Astrocyte (in vitro differentiated cells and primary cell): ENCODE results near the gene MOGAT3. TPM values are rescaled to one million over a fixed set of nuclear protein-coding genes. Genes with fewer than 3 reads are reported as not detected.

Experiments
- DNase-seq: peaks from one replicate; pipeline ENCODE4 v3.0.0-alpha.2; 2010; ENCODE audit warnings: low read depth
- FAIRE-seq: peaks from 2 replicates; lab custom pipeline; 2011; peaks lifted over from hg19 to GRCh38; lab: Jason Lieb, UNC
- H2AFZ ChIP-seq: 2 replicates; pipeline ENCODE4 v1.6.0; 2012; ENCODE audit warnings: low read depth, low read length, inconsistent platforms
- H3K27ac ChIP-seq: 2 replicates; pipeline ENCODE4 v1.5.1; 2011; ENCODE audit warnings: low read depth, low read length, inconsistent platforms
- H3K27me3 ChIP-seq: 2 replicates; pipeline ENCODE4 v1.6.0; 2011; ENCODE audit warnings: low read length, inconsistent platforms; ENCODE audit not compliant: insufficient read depth
- H3K36me3 ChIP-seq: 2 replicates; pipeline ENCODE4 v1.5.1; 2011; ENCODE audit warnings: low read length, inconsistent platforms; ENCODE audit not compliant: insufficient read depth
- H3K4me1 ChIP-seq: 2 replicates; pipeline ENCODE4 v1.5.1; 2011; ENCODE audit warnings: low read length, inconsistent platforms; ENCODE audit not compliant: insufficient read depth
- H3K4me2 ChIP-seq: 2 replicates; pipeline ENCODE4 v1.6.0; 2012; ENCODE audit warnings: low read length, inconsistent platforms
- H3K4me3 ChIP-seq: 2 replicates; pipeline ENCODE4 v1.5.1; 2011; ENCODE audit warnings: low read depth, mild to moderate bottlenecking, low read length, inconsistent platforms; ENCODE audit not compliant: insufficient read depth
- H3K79me2 ChIP-seq: 2 replicates; pipeline ENCODE4 v1.6.0; 2012; ENCODE audit warnings: mild to moderate bottlenecking, low read length, inconsistent platforms; ENCODE audit not compliant: insufficient read depth
- H3K9ac ChIP-seq: 2 replicates; pipeline ENCODE4 v1.6.0; 2012; ENCODE audit warnings: mild to moderate bottlenecking, low read length, inconsistent platforms
- H3K9me3 ChIP-seq: 2 replicates; pipeline ENCODE4 v1.5.1; 2012; ENCODE audit warnings: low read depth, mild to moderate bottlenecking, low read length, inconsistent platforms; ENCODE audit not compliant: insufficient read depth
- H4K20me1 ChIP-seq: 2 replicates; pipeline ENCODE4 v1.6.0; 2012; ENCODE audit warnings: low read length, inconsistent platforms; ENCODE audit not compliant: insufficient read depth
- H3K27ac Mint-ChIP-seq: one replicate; pipeline ENCODE4 v1.8.0; 2021; ENCODE audit warnings: mild to moderate bottlenecking, mixed read lengths; ENCODE audit not compliant: unreplicated experiment
- H3K27me3 Mint-ChIP-seq: one replicate; pipeline ENCODE4 v1.8.0; 2021; ENCODE audit warnings: low read depth, mixed read lengths; ENCODE audit not compliant: unreplicated experiment
- H3K36me3 Mint-ChIP-seq: one replicate; pipeline ENCODE4 v1.8.0; 2021; ENCODE audit warnings: low read depth, mixed read lengths; ENCODE audit not compliant: unreplicated experiment
- H3K4me1 Mint-ChIP-seq: one replicate; pipeline ENCODE4 v1.8.0; 2021; ENCODE audit warnings: low read depth, mixed read lengths; ENCODE audit not compliant: unreplicated experiment
- H3K4me3 Mint-ChIP-seq: one replicate; pipeline ENCODE4 v1.8.0; 2021; ENCODE audit warnings: mild to moderate bottlenecking, moderate library complexity, mixed read lengths; ENCODE audit not compliant: unreplicated experiment
- H3K9me3 Mint-ChIP-seq: one replicate; pipeline ENCODE4 v1.8.0; 2021; ENCODE audit warnings: mild to moderate bottlenecking, mixed read lengths; ENCODE audit not compliant: unreplicated experiment
- CTCF ChIP-seq: IDR thresholded peaks from 2 replicates; pipeline ENCODE4 v1.5.1; 2011; ENCODE audit warnings: low read depth, mild to moderate bottlenecking, inconsistent platforms, low read length, moderate library complexity; ENCODE audit not compliant: insufficient read depth
- EZH2 ChIP-seq: IDR thresholded peaks from 2 replicates; pipeline ENCODE4 v1.6.1; 2012; ENCODE audit warnings: mild to moderate bottlenecking, low read length, inconsistent platforms; ENCODE audit not compliant: insufficient read depth
- total RNA-seq: library from RNA; stranded (reverse); gene quantifications from 2 replicates; pipeline ENCODE4 v1.2.1, GENCODE V29; 2021

Gene MOGAT3
- total RNA-seq, 1 donor from 2014 or later, result not detected

- Mint-ChIP-seq H3K9me3 (no peaks in the 10 kb centered on the region), H3K27me3 (peaks cover 29% of the 10 kb centered on the region), H3K27ac (no peak overlapping the region), H3K4me3 (no peak overlapping the region), H3K36me3 (no peaks in the 10 kb centered on the region), H3K4me1 (no peaks in the 10 kb centered on the region)
- H4K20me1 ChIP-seq, result peaks cover 3% of the 10 kb centered on the region
- no peaks in the 10 kb centered on the region for H3K36me3 ChIP-seq
- DNase-seq (no peak), FAIRE-seq (no peak)
- H3K27ac ChIP-seq, result no peak overlapping the region
- no peak overlapping the region for H3K4me3 ChIP-seq
- no peak for TF ChIP-seq EZH2
- no peak for TF ChIP-seq CTCF
- H3K27me3 ChIP-seq, result peaks cover 26% of the 10 kb centered on the region
- H3K9ac ChIP-seq, result no peak overlapping the region
- peaks cover 2% of the 10 kb centered on the region for H3K4me1 ChIP-seq
- no peaks in the 10 kb centered on the region for H3K9me3 ChIP-seq
- H3K4me2 ChIP-seq, result no peak overlapping the region
- H2AFZ ChIP-seq, result no peak overlapping the region
- H3K79me2 ChIP-seq, result no peaks in the 10 kb centered on the region
Observed at GRCh38 chr7:101198476-101198875, 2.4 kb downstream of the MOGAT3 start.

GRCh38 chr7:101197991-101198390 is 2.8 kb downstream of the MOGAT3 start:
- no peaks in the 10 kb centered on the region for H3K9me3 Mint-ChIP-seq
- no peak overlapping the region for H3K4me3 Mint-ChIP-seq
- Histone ChIP-seq H3K9ac (no peak overlapping the region), H3K27me3 (peaks cover 25% of the 10 kb centered on the region), H3K9me3 (no peaks in the 10 kb centered on the region), H3K27ac (no peak overlapping the region), H4K20me1 (peaks cover 3% of the 10 kb centered on the region), H2AFZ (no peak overlapping the region), H3K4me1 (peaks cover 2% of the 10 kb centered on the region), H3K4me2 (no peak overlapping the region), H3K4me3 (no peak overlapping the region), H3K36me3 (no peaks in the 10 kb centered on the region), H3K79me2 (no peaks in the 10 kb centered on the region)
- DNase-seq (no peak), FAIRE-seq (no peak)
- H3K36me3 Mint-ChIP-seq, result no peaks in the 10 kb centered on the region
- peaks cover 24% of the 10 kb centered on the region for H3K27me3 Mint-ChIP-seq
- H3K27ac Mint-ChIP-seq, result no peak overlapping the region
- H3K4me1 Mint-ChIP-seq, result no peaks in the 10 kb centered on the region
- TF ChIP-seq CTCF (no peak), EZH2 (no peak)

GRCh38 chr7:101195884-101196283 is 5.0 kb downstream of the MOGAT3 start:
- Mint-ChIP-seq H3K36me3 (no peaks in the 10 kb centered on the region), H3K9me3 (no peaks in the 10 kb centered on the region), H3K4me1 (no peaks in the 10 kb centered on the region), H3K27me3 (peaks cover 11% of the 10 kb centered on the region), H3K4me3 (no peak overlapping the region), H3K27ac (no peak overlapping the region)
- no peak overlapping the region for H2AFZ ChIP-seq
- no peak overlapping the region for H3K4me2 ChIP-seq
- no peak overlapping the region for H3K4me3 ChIP-seq
- no peaks in the 10 kb centered on the region for H4K20me1 ChIP-seq
- H3K36me3 ChIP-seq, result no peaks in the 10 kb centered on the region
- FAIRE-seq (no peak), DNase-seq (no peak)
- H3K79me2 ChIP-seq, result no peaks in the 10 kb centered on the region
- no peaks in the 10 kb centered on the region for H3K9me3 ChIP-seq
- no peak for TF ChIP-seq CTCF
- TF ChIP-seq EZH2, result no peak
- peaks cover 9% of the 10 kb centered on the region for H3K27me3 ChIP-seq
- H3K9ac ChIP-seq, result no peak overlapping the region
- H3K27ac ChIP-seq, result no peak overlapping the region
- no peaks in the 10 kb centered on the region for H3K4me1 ChIP-seq
